Occipital lobe (tissue), 2 donors: ENCODE measurements around the gene HNRNPLL. TPM values are rescaled to one million over a fixed set of nuclear protein-coding genes. Genes with fewer than 3 reads are reported as not detected.

Experiments
- DNase-seq: peaks from one replicate; lab custom pipeline; 2025; lab: John Stamatoyannopoulos, UW
- total RNA-seq: library from RNA; depleted of rRNA; stranded (reverse); fragments of >200 nt; gene quantifications from one replicate; pipeline ENCODE4 v1.2.3, GENCODE V29; 2014

HNRNPLL gene
- total RNA-seq, 1 donor from 2014 or later = 110 TPM

DNA sequence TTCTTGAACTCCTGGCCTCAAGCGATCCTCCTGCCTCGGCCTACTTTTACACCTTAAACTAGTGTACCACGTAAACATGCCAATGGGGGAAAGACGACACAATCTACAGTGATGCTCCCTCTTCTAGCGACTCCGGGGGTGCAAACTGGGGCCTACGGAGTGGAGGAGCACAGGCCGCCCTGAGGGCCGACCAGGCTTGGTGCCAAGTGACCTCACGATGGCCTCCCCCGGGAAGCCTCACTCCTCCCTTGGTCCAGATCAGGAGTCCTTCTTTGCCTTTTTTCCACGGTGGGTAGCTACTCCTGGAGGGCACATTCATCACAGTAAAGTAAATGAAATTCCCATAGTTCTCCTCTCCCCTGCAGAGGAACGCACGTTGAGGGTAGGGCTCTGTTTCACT, 73.5 kb downstream of the HNRNPLL start:
- DNase-seq = no peak

DNA sequence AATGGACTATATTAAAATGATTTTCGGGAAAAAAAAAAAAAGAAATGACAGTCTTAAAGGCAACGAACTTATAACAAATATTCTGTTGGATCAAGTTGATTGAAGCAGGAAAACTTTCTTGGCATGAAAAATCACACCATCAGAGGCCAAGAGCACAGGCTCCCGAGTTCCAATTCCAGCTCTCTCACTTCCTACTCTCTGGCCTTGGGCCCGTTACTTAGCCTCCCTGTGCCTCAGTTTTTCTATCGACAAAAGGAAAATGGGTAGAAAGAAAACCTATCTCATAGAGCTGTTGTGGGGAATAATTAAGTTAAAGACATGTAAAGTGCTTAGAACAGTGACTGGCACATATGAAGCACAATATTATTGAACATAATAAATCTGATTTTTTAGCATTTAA, 74.2 kb downstream of the HNRNPLL start:
- no peak for DNase-seq

DNA sequence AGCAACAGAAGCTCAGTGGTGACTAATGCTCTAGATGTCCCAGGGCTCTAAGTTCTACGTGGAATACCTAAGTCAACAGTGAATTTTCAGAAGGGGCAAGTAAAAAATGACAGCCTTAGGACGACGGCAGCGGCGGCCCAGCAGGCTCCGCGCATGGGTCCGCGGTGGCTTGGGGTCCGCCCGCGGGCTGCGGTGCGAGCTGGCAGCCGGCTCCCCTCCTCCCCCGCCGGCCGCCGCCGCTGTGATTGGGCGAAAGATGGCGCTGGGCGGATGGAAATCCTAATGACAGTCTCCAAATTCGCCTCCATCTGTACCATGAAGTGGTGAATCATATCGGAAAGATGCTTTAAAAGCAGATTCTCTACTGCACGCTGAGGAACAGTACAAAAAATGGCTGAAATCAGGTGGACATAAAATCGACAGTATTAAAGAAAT, 74.7 kb downstream of the HNRNPLL start:
- DNase-seq = peak; percentile 50

- no peak for DNase-seq
Observed at GRCh38 chr2:38527338-38528007, 75.3 kb downstream of the HNRNPLL start.

DNA sequence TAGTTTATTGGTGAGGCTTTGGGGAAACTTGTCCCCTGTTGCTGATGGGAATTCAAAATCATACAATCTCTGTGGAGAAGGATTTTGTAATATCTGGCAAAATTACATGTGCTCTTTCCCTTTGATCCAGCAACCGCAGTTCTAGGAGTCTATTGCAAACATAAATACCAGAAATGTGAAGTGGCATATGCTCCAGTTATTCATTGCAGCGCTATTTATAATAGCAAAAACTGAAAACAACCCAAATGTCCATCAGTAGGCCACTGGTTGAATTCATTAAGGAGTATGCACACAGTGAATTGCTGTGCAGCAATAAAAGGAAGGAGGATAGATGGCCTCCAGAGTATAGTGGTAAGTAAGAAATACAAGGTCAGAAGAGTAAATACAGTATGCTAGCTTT, 76.5 kb downstream of the HNRNPLL start:
- no peak for DNase-seq

DNA sequence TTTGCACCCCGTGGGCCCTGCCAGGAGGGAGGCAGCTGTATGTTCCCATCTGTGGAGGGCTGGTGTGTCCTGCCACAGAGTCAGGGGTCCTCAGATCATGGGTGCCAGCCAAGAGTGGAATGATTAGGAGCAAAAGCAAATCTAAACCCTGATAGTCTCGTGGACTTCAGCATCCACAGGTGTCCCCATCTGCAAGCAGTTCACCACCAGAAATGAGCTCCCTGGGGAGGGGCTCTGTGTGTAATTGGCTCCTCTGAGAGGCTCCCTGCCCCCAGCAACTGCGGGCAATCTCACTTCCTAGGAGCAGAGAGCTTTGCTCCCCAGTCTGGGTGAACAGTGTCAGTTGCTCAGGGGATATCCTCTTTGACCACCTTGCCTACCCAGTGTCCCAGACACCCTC, 78.1 kb downstream of the HNRNPLL start:
- no peak for DNase-seq

- no peak for DNase-seq
Observed at GRCh38 chr2:38523728-38524437, 78.8 kb downstream of the HNRNPLL start.

- DNase-seq = no peak
Observed at GRCh38 chr2:38522754-38523349, 79.9 kb downstream of the HNRNPLL start.

DNA sequence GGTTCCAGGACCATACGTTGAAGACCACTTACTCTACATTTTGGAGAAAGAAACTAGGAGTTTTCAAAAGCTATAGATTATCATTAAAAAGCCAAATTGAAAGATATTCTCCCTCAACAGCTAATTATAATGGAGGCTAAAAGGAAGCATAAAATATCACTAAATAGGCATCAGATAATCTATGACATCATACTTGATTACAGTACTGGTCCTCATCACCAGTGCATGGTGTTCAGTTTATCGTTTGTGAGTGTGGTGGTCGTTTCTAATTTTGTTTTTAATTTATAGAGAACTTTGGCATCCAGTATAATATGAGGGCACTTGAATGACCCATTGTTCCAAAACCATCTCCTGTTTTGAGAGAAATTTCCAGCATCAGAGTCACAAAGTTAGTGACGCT, 80.9 kb downstream of the HNRNPLL start:
- no peak for DNase-seq

DNA sequence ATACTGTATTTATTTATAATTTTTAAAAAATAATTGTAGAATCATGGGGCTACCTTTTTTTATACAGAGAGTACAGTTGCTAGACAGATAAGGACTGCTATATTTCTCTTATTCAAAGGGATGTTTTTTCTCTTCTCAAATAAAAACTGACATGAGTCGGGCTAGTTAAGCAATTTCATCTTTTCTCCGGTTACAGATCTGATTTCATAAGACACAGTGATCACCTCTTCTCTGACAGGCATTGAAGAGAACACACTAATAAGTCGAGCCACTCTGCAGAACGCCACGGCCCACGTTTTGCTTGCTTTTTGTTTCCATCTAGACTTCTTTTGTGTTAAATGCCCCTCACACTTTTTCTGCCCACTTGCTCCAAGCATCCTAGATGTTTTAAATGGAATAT, 85.4 kb downstream of the HNRNPLL start:
- DNase-seq = no peak

DNA sequence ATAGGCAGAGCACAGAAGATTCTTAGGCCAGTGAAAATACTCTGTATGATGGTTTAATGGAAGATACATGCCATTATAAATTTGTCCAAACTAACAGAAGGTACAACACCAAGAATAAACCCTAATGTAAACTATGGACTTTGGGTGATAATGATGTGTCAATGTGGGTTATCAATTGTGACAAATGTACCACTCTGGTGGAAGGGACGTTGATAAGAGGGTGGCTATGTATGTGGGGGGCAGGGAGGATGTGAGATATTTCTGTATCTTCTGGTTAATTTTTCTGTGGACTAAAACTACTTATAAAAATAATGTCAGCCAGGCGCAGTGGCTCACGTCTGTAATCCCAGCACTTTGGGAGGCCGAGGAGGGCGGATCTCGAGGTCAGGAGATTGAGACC, 86.2 kb downstream of the HNRNPLL start:
- no peak for DNase-seq

DNA sequence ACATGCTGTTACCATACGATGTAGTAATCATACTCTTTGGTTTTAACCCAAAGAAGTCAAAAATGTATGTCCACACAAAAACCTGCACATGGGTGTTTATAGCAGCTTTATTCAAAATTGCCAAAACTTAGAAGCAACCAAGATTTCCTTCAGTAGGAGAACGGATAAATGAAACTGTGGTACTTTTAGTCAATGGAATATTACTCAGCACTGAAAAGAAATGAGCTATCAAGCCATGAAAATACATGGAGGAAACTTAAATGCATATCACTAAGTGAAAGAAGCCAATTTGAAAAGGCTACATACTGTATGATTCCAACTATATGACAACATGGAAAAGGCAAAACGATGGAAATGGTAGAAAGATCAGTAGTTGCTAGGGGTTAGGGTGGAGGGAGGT, 86.6 kb downstream of the HNRNPLL start:
- DNase-seq = no peak

DNA sequence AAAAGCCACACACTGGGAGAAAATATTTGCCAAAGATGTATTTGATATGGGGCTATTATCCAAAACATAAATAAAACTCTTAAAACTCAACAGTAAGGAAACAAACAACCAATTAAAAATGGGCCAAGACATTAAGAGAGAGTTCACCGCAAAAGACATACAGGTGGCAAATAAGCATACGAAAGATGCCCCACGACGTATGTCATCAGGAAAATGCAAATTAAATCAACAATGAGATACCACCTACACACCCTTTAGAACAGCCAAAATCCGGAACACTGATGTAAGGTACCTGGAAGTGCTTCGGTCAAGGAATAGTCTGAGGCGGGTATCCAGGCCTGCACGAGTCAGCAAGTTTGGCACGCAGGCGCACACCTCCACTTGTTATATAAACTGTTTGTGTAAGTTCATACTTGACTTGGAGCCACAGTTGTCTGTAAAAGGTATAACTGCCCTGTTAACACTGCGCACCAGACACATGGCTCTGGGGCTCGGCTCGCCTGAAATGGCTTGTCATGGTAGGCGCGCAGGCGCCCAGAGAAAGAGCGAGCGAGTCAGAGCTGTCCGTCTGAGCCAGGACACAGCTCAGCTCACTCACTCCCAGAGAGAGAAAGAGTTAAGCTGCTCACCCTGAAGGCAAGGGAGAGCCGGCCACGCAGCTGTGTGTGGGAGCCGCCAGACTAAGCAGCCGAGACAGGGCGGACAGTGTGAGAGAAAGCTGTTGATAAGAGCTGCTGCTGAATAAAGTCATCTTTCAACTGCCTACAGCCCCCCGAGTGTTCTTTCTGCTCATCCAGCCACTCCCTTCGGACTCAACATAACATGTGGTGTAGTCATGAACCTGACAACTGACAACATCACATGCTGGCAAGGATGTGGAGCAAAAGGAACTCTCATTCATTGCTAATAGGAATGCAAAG, 87.3 kb downstream of the HNRNPLL start:
- DNase-seq = peak; percentile 71

GRCh38 chr2:38514603-38515154, 88.0 kb downstream of the HNRNPLL start:
- no peak for DNase-seq

DNA sequence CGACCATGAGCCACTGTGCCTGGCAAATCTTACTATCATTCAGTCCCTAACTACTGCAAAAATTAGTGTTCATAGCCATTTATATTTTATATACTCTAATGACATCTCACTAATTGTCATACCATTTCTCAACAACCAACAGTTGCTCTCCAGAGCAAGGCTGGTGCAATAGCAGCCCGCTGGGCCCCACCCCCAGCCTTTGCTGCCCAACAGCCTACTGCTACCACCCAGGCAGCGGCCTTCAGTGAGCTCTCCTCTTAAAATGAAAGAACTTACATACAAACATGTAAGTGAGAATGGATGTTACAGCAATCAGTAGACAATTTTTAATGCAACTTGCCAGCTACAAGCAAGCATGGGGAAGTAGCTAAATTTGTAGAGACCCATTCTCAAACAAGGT, 90.5 kb downstream of the HNRNPLL start:
- DNase-seq = no peak

Other genes starting within 250 kb of the HNRNPLL start
- gene ATL2, start 225.7 kb downstream of the HNRNPLL start, total RNA-seq = 144 TPM
- gene GALM, start 63.2 kb upstream of the HNRNPLL start, total RNA-seq = 3.6 TPM
- 133 TPM for gene SRSF7, start 148.4 kb upstream of the HNRNPLL start, total RNA-seq
- gene GEMIN6, start 175.3 kb upstream of the HNRNPLL start, total RNA-seq = 13.4 TPM